ENCODE results near the gene COL6A1.

COL6A1 gene

GRCh38 chr21:45996311-45997204 lies 15.0 kb downstream of the COL6A1 start:
- Mint-ChIP-seq H3K9me3 (peaks cover 11% of the 10 kb centered on the region), H3K4me3 (no peak overlapping the region), H3K4me1 (ENCODE audit: low read depth) (no peaks in the 10 kb centered on the region), H3K27ac (no peak overlapping the region), H3K27me3 (no peaks in the 10 kb centered on the region), H3K36me3 (ENCODE audit: low read depth) (no peaks in the 10 kb centered on the region)
- intact Hi-C loops (cut with micrococcal nuclease): no loop called here

GRCh38 chr21:45997205-45997494 lies 15.6 kb downstream of the COL6A1 start:
- Mint-ChIP-seq H3K36me3 (ENCODE audit: low read depth) (no peaks in the 10 kb centered on the region), H3K4me1 (ENCODE audit: low read depth) (no peaks in the 10 kb centered on the region), H3K9me3 (peaks cover 11% of the 10 kb centered on the region), H3K4me3 (no peak overlapping the region), H3K27me3 (no peaks in the 10 kb centered on the region), H3K27ac (no peak overlapping the region)
- intact Hi-C loops (cut with micrococcal nuclease): no loop called here

- Mint-ChIP-seq H3K9me3 (peaks cover 11% of the 10 kb centered on the region), H3K27me3 (no peaks in the 10 kb centered on the region), H3K4me3 (no peak overlapping the region), H3K4me1 (ENCODE audit: low read depth) (no peaks in the 10 kb centered on the region), H3K27ac (no peak overlapping the region), H3K36me3 (ENCODE audit: low read depth) (no peaks in the 10 kb centered on the region)
- intact Hi-C loops (cut with micrococcal nuclease): no loop called here
Measured at GRCh38 chr21:45997495-45998275, 16.1 kb downstream of the COL6A1 start.

- no peaks in the 10 kb centered on the region for H3K4me1 Mint-ChIP-seq (ENCODE audit: low read depth)
- no peaks in the 10 kb centered on the region for H3K27me3 Mint-ChIP-seq
- no peak overlapping the region for H3K4me3 Mint-ChIP-seq
- H3K36me3 Mint-ChIP-seq (ENCODE audit: low read depth): no peaks in the 10 kb centered on the region
- H3K9me3 Mint-ChIP-seq: peaks cover 11% of the 10 kb centered on the region
- intact Hi-C loops (cut with micrococcal nuclease): no loop called here
- no peak overlapping the region for H3K27ac Mint-ChIP-seq
Measured at GRCh38 chr21:45998276-45998701, 16.7 kb downstream of the COL6A1 start.

- intact Hi-C loops (cut with micrococcal nuclease): no loop called here
- no peaks in the 10 kb centered on the region for H3K4me1 Mint-ChIP-seq (ENCODE audit: low read depth)
- H3K27me3 Mint-ChIP-seq: no peaks in the 10 kb centered on the region
Measured at GRCh38 chr21:45998871-45999580, 17.5 kb downstream of the COL6A1 start.

GRCh38 chr21:45999581-46000181 lies 18.1 kb downstream of the COL6A1 start:
- H3K27me3 Mint-ChIP-seq: no peaks in the 10 kb centered on the region
- H3K36me3 Mint-ChIP-seq (ENCODE audit: low read depth): no peaks in the 10 kb centered on the region
- no peak overlapping the region for H3K27ac Mint-ChIP-seq
- H3K4me1 Mint-ChIP-seq (ENCODE audit: low read depth): no peaks in the 10 kb centered on the region
- intact Hi-C loops (cut with micrococcal nuclease): no loop called here
- peaks cover 19% of the 10 kb centered on the region for H3K9me3 Mint-ChIP-seq
- H3K4me3 Mint-ChIP-seq: no peak overlapping the region

More at GRCh38 chr21:45998871-45999580, 17.5 kb downstream of the COL6A1 start:
- Mint-ChIP-seq H3K4me3 (no peak overlapping the region), H3K9me3 (peaks cover 12% of the 10 kb centered on the region), H3K36me3 (ENCODE audit: low read depth) (no peaks in the 10 kb centered on the region), H3K27ac (no peak overlapping the region)

- peaks cover 24% of the 10 kb centered on the region for H3K9me3 Mint-ChIP-seq
- intact Hi-C loops (cut with micrococcal nuclease): no loop called here
- no peak overlapping the region for H3K27ac Mint-ChIP-seq
- no peaks in the 10 kb centered on the region for H3K4me1 Mint-ChIP-seq (ENCODE audit: low read depth)
- no peaks in the 10 kb centered on the region for H3K36me3 Mint-ChIP-seq (ENCODE audit: low read depth)
- H3K27me3 Mint-ChIP-seq: no peaks in the 10 kb centered on the region
- H3K4me3 Mint-ChIP-seq: no peak overlapping the region
Measured at GRCh38 chr21:46000182-46000730, 18.7 kb downstream of the COL6A1 start.

- intact Hi-C loops (cut with micrococcal nuclease): no loop called here
Measured at GRCh38 chr21:46000731-46001641, 19.4 kb downstream of the COL6A1 start.

GRCh38 chr21:46001821-46002681 lies 20.5 kb downstream of the COL6A1 start:
- Mint-ChIP-seq H3K27ac (no peak overlapping the region), H3K9me3 (peaks cover 33% of the 10 kb centered on the region), H3K4me1 (ENCODE audit: low read depth) (no peaks in the 10 kb centered on the region), H3K4me3 (no peak overlapping the region), H3K36me3 (ENCODE audit: low read depth) (no peaks in the 10 kb centered on the region), H3K27me3 (no peaks in the 10 kb centered on the region)
- intact Hi-C loops (cut with micrococcal nuclease): no loop called here

More at GRCh38 chr21:46000731-46001641, 19.4 kb downstream of the COL6A1 start:
- no peak overlapping the region for H3K4me3 Mint-ChIP-seq
- peaks cover 29% of the 10 kb centered on the region for H3K9me3 Mint-ChIP-seq
- H3K27me3 Mint-ChIP-seq: no peaks in the 10 kb centered on the region
- H3K27ac Mint-ChIP-seq: no peak overlapping the region
- H3K36me3 Mint-ChIP-seq (ENCODE audit: low read depth): no peaks in the 10 kb centered on the region
- H3K4me1 Mint-ChIP-seq (ENCODE audit: low read depth): no peaks in the 10 kb centered on the region

- Mint-ChIP-seq H3K36me3 (ENCODE audit: low read depth) (no peaks in the 10 kb centered on the region), H3K27ac (no peak overlapping the region), H3K4me1 (ENCODE audit: low read depth) (no peaks in the 10 kb centered on the region), H3K9me3 (peaks cover 42% of the 10 kb centered on the region), H3K27me3 (no peaks in the 10 kb centered on the region), H3K4me3 (no peak overlapping the region)
- intact Hi-C loops (cut with micrococcal nuclease): no loop called here
Measured at GRCh38 chr21:46002841-46003574, 21.4 kb downstream of the COL6A1 start.

- Mint-ChIP-seq H3K27me3 (no peaks in the 10 kb centered on the region), H3K36me3 (ENCODE audit: low read depth) (no peaks in the 10 kb centered on the region), H3K9me3 (peaks cover 48% of the 10 kb centered on the region), H3K4me1 (ENCODE audit: low read depth) (no peaks in the 10 kb centered on the region), H3K27ac (no peak overlapping the region), H3K4me3 (no peak overlapping the region)
- intact Hi-C loops (cut with micrococcal nuclease): no loop called here
Measured at GRCh38 chr21:46003575-46004007, 22.0 kb downstream of the COL6A1 start.
